Measurements from ENCODE around the gene TPX2. TPM values are rescaled to one million over a fixed set of nuclear protein-coding genes. Genes with fewer than 3 reads are reported as not detected.

The TPX2 gene
- total RNA-seq, 1 donor: 18.5 TPM

DNA sequence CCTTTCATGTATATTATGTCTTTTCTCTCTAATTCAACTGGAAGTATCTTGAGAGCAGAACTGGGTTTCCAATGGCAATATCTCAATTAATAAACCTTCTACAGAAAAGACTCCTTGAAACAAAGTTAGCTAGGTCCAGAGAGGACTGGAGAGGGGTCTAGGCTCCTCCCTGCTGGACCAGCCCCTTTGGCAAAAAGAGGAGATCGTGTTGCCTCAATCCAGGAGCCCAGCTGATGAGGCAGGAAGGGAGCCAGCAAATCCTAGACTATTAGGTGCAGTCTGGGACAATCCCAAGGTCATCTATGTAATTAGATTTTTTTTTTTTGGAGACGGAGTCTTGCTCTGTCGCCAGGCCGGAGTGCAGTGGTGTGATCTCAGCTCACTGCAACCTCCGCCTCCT, 38.3 kb upstream of the TPX2 start:
- DNase-seq (ENCODE audit: insufficient read length, low spot score, missing footprints): no peak
- Histone ChIP-seq H2AFZ (ENCODE audit: low read length) (no peak overlapping the region), H3K4me1 (ENCODE audit: insufficient read depth, low read length) (peaks cover 47% of the 10 kb centered on the region), H3K27ac (ENCODE audit: low read depth, low read length) (peak overlapping the region; percentile 87), H3K36me3 (ENCODE audit: insufficient read depth, low read length) (peaks cover 35% of the 10 kb centered on the region), H3K9me3 (ENCODE audit: low read depth, low read length) (no peaks in the 10 kb centered on the region), H3K79me2 (ENCODE audit: insufficient read depth, low read length) (peaks cover 93% of the 10 kb centered on the region), H3K4me2 (ENCODE audit: insufficient read depth, low read length) (no peak overlapping the region), H4K20me1 (ENCODE audit: insufficient read depth, low read length) (peaks cover 3% of the 10 kb centered on the region), H3K27me3 (ENCODE audit: insufficient read depth, low read length) (no peaks in the 10 kb centered on the region), H3K4me3 (ENCODE audit: insufficient read depth, low read length) (no peak overlapping the region)
- TF ChIP-seq, protein P1, sequence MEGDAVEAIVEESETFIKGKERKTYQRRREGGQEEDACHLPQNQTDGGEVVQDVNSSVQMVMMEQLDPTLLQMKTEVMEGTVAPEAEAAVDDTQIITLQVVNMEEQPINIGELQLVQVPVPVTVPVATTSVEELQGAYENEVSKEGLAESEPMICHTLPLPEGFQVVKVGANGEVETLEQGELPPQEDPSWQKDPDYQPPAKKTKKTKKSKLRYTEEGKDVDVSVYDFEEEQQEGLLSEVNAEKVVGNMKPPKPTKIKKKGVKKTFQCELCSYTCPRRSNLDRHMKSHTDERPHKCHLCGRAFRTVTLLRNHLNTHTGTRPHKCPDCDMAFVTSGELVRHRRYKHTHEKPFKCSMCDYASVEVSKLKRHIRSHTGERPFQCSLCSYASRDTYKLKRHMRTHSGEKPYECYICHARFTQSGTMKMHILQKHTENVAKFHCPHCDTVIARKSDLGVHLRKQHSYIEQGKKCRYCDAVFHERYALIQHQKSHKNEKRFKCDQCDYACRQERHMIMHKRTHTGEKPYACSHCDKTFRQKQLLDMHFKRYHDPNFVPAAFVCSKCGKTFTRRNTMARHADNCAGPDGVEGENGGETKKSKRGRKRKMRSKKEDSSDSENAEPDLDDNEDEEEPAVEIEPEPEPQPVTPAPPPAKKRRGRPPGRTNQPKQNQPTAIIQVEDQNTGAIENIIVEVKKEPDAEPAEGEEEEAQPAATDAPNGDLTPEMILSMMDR (IDR thresholded peaks at IDR 0.05; ENCODE audit: extremely low read depth, low read depth, low read length): no peak

GRCh38 chr20:31701591-31701990, 37.5 kb upstream of the TPX2 start:
- no peak for DNase-seq (ENCODE audit: insufficient read length, low spot score, missing footprints)
- Histone ChIP-seq H3K4me1 (ENCODE audit: insufficient read depth, low read length) (peaks cover 40% of the 10 kb centered on the region), H3K36me3 (ENCODE audit: insufficient read depth, low read length) (peaks cover 40% of the 10 kb centered on the region), H3K4me3 (ENCODE audit: insufficient read depth, low read length) (no peak overlapping the region), H2AFZ (ENCODE audit: low read length) (no peak overlapping the region), H4K20me1 (ENCODE audit: insufficient read depth, low read length) (peaks cover 3% of the 10 kb centered on the region), H3K79me2 (ENCODE audit: insufficient read depth, low read length) (peaks cover 93% of the 10 kb centered on the region), H3K9me3 (ENCODE audit: low read depth, low read length) (no peaks in the 10 kb centered on the region), H3K27me3 (ENCODE audit: insufficient read depth, low read length) (no peaks in the 10 kb centered on the region), H3K27ac (ENCODE audit: low read depth, low read length) (no peak overlapping the region), H3K4me2 (ENCODE audit: insufficient read depth, low read length) (no peak overlapping the region)
- TF ChIP-seq, protein P1 (IDR thresholded peaks at IDR 0.05; ENCODE audit: extremely low read depth, low read depth, low read length): no peak

GRCh38 chr20:31704225-31705119, 34.6 kb upstream of the TPX2 start:
- peaks cover 54% of the 10 kb centered on the region for H3K36me3 ChIP-seq (ENCODE audit: insufficient read depth, low read length)
- H3K27ac ChIP-seq (ENCODE audit: low read depth, low read length): peak overlapping the region; percentile 57
- H2AFZ ChIP-seq (ENCODE audit: low read length): no peak overlapping the region
- no peak for DNase-seq (ENCODE audit: insufficient read length, low spot score, missing footprints)
- no peak overlapping the region for H3K4me3 ChIP-seq (ENCODE audit: insufficient read depth, low read length)
- H4K20me1 ChIP-seq (ENCODE audit: insufficient read depth, low read length): peaks cover 3% of the 10 kb centered on the region
- TF ChIP-seq, protein P1 (IDR thresholded peaks at IDR 0.05; ENCODE audit: extremely low read depth, low read depth, low read length): no peak
- H3K79me2 ChIP-seq (ENCODE audit: insufficient read depth, low read length): peaks cover 97% of the 10 kb centered on the region
- H3K4me1 ChIP-seq (ENCODE audit: insufficient read depth, low read length): peaks cover 28% of the 10 kb centered on the region
- no peaks in the 10 kb centered on the region for H3K27me3 ChIP-seq (ENCODE audit: insufficient read depth, low read length)
- no peaks in the 10 kb centered on the region for H3K9me3 ChIP-seq (ENCODE audit: low read depth, low read length)
- peak overlapping the region; percentile 42 for H3K4me2 ChIP-seq (ENCODE audit: insufficient read depth, low read length)

GRCh38 chr20:31705191-31705590, 33.9 kb upstream of the TPX2 start:
- H3K4me1 ChIP-seq (ENCODE audit: insufficient read depth, low read length): peaks cover 21% of the 10 kb centered on the region
- no peak overlapping the region for H2AFZ ChIP-seq (ENCODE audit: low read length)
- TF ChIP-seq, protein P1 (IDR thresholded peaks at IDR 0.05; ENCODE audit: extremely low read depth, low read depth, low read length): no peak
- H3K36me3 ChIP-seq (ENCODE audit: insufficient read depth, low read length): peaks cover 58% of the 10 kb centered on the region
- peak overlapping the region; percentile 42 for H3K27ac ChIP-seq (ENCODE audit: low read depth, low read length)
- H3K4me2 ChIP-seq (ENCODE audit: insufficient read depth, low read length): peak overlapping the region; percentile 42
- H3K27me3 ChIP-seq (ENCODE audit: insufficient read depth, low read length): no peaks in the 10 kb centered on the region
- no peak overlapping the region for H3K4me3 ChIP-seq (ENCODE audit: insufficient read depth, low read length)
- no peaks in the 10 kb centered on the region for H3K9me3 ChIP-seq (ENCODE audit: low read depth, low read length)
- no peak for DNase-seq (ENCODE audit: insufficient read length, low spot score, missing footprints)
- peaks cover 3% of the 10 kb centered on the region for H4K20me1 ChIP-seq (ENCODE audit: insufficient read depth, low read length)
- peaks cover 95% of the 10 kb centered on the region for H3K79me2 ChIP-seq (ENCODE audit: insufficient read depth, low read length)
